Endodermal cell (in vitro differentiated cells): ENCODE data around the gene EML5. TPM values are rescaled to one million over a fixed set of nuclear protein-coding genes. Genes with fewer than 3 reads are reported as not detected.

Experiments
- DNase-seq: peaks from one replicate; pipeline ENCODE4 v3.0.0-alpha.2; 2017
- H3K27ac ChIP-seq: 2 replicates; pipeline ENCODE4 v1.5.1; 2013; ENCODE audit warnings: mild to moderate bottlenecking, low read depth, low read length, moderate library complexity
- H3K27me3 ChIP-seq: 2 replicates; pipeline ENCODE4 v1.6.1; 2013; ENCODE audit warnings: mild to moderate bottlenecking, low read length, moderate library complexity; ENCODE audit not compliant: insufficient read depth, control insufficient read depth, poor library complexity, severe bottlenecking
- H3K36me3 ChIP-seq: 2 replicates; pipeline ENCODE4 v1.7.0; 2013; ENCODE audit warnings: mild to moderate bottlenecking, low read length, moderate library complexity; ENCODE audit not compliant: control insufficient read depth, insufficient read depth
- H3K4me1 ChIP-seq: one replicate; pipeline ENCODE4 v1.7.0; 2013; ENCODE audit warnings: low read length; ENCODE audit not compliant: control insufficient read depth, insufficient read depth
- H3K4me3 ChIP-seq: 2 replicates; pipeline ENCODE4 v1.5.1; 2013; ENCODE audit warnings: mild to moderate bottlenecking, low read length, moderate library complexity
- H3K9ac ChIP-seq: 2 replicates; pipeline ENCODE4 v1.6.1; 2013; ENCODE audit warnings: mild to moderate bottlenecking, low read length, moderate library complexity; ENCODE audit not compliant: poor library complexity, severe bottlenecking; ENCODE audit errors: extremely low read depth
- H3K9me3 ChIP-seq: 2 replicates; pipeline ENCODE4 v1.6.1; 2013; ENCODE audit warnings: mild to moderate bottlenecking, low read length, moderate library complexity; ENCODE audit not compliant: control insufficient read depth
- H3K27ac Mint-ChIP-seq: 2 replicates; pipeline ENCODE4 v1.8.0; 2020; ENCODE audit warnings: mixed read lengths
- H3K27me3 Mint-ChIP-seq: 2 replicates; pipeline ENCODE4 v1.8.0; 2021; ENCODE audit warnings: mild to moderate bottlenecking, mixed read lengths; ENCODE audit not compliant: insufficient read depth
- H3K36me3 Mint-ChIP-seq: 2 replicates; pipeline ENCODE4 v1.8.0; 2020; ENCODE audit warnings: low read depth, mixed read lengths
- H3K4me1 Mint-ChIP-seq: 2 replicates; pipeline ENCODE4 v1.8.0; 2020; ENCODE audit warnings: mixed read lengths
- H3K4me3 Mint-ChIP-seq: 2 replicates; pipeline ENCODE4 v1.8.0; 2020; ENCODE audit warnings: mild to moderate bottlenecking, moderate library complexity, mixed read lengths
- H3K9me3 Mint-ChIP-seq: 2 replicates; pipeline ENCODE4 v1.8.0; 2020; ENCODE audit warnings: mild to moderate bottlenecking, mixed read lengths
- CTCF ChIP-seq: fragments of 200-600 bp; sonication (generic); conservative IDR thresholded peaks from 2 replicates; pipeline ENCODE4 v1.5.0; 2021; ENCODE audit warnings: antibody characterized with exemption, mild to moderate bottlenecking
- WGBS, 2 experiments: methylation state at CpG; one replicate each; pipeline versions ENCODE4 v1.1.5 to v1.1.7; 2013; ENCODE audit warnings: missing lambda C conversion rate in 2 of 2, mixed read lengths in 1 of 2; ENCODE audit not compliant: insufficient coverage in 1 of 2, insufficient read length in 1 of 2; 5-methylcytosine and 5-hydroxymethylcytosine counted together
- total RNA-seq, 2 donors: library from RNA; stranded (reverse); fragmentation: NEBNext Ultra II Directional in 1 of 2; extraction: Animal tissue kit (Norgen Biotek cat#: 25700) in 1 of 2; gene quantifications; 2 replicates in 1 of 2; 3 replicates in 1 of 2; pipeline ENCODE4 v1.2.1, GENCODE V29; 2021

Gene EML5
- total RNA-seq, 2 donors from 2014 or later, result 1.7 to 2.3 TPM

- H3K27me3 ChIP-seq, result no peaks in the 10 kb centered on the region
- H3K27ac ChIP-seq, result no peak overlapping the region
- TF ChIP-seq CTCF, result no peak
- H3K27me3 Mint-ChIP-seq, result no peaks in the 10 kb centered on the region
- peaks cover 9% of the 10 kb centered on the region for H3K4me1 Mint-ChIP-seq
- H3K9ac ChIP-seq, result no peak overlapping the region
- H3K27ac Mint-ChIP-seq, result no peak overlapping the region
- no peaks in the 10 kb centered on the region for H3K4me1 ChIP-seq
- WGBS, 2 experiments, result 100% methylated on average over 3 of the region's 5 CpGs; no CpG with 5 or more reads in 1 of the 2 experiments
- H3K4me3 Mint-ChIP-seq, result no peak overlapping the region
- H3K36me3 ChIP-seq, result peaks cover 52% of the 10 kb centered on the region
- no peak for DNase-seq
- peaks cover 42% of the 10 kb centered on the region for H3K36me3 Mint-ChIP-seq
- H3K4me3 ChIP-seq, result no peak overlapping the region
- H3K9me3 Mint-ChIP-seq, result no peaks in the 10 kb centered on the region
- H3K9me3 ChIP-seq, result no peaks in the 10 kb centered on the region
Observed at GRCh38 chr14:88565427-88565826, 227.3 kb downstream of the EML5 start.

DNA sequence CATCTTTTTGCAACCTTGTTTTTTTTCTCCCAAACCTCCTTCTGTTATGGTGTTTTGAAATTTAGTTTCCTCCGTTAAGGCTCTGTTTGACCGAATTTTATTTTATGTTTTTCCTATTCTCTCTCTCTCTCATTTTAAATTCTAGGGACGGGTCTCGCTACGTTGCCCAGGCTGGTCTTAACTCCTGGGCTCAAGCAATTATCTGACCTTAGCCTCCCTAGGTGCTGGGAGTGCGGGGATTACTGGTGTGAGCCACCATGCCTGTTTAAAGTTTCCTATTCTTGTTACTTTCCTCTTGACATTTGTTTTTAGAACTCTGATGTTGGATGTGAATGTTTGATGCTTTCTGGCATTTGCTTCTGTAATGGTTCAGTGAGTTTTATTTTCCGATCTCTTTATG is 228.9 kb downstream of the EML5 start:
- H3K9me3 ChIP-seq, result no peaks in the 10 kb centered on the region
- TF ChIP-seq CTCF, result no peak
- whole genome bisulfite sequencing, 2 experiments, result 20 to 32% methylated on average over 1 to 7 of the region's 7 CpGs
- Mint-ChIP-seq H3K36me3 (peaks cover 27% of the 10 kb centered on the region), H3K27me3 (no peaks in the 10 kb centered on the region), H3K27ac (peak overlapping the region; percentile 89), H3K4me1 (peaks cover 9% of the 10 kb centered on the region), H3K4me3 (peak overlapping the region; percentile 76), H3K9me3 (no peaks in the 10 kb centered on the region)
- peaks cover 36% of the 10 kb centered on the region for H3K36me3 ChIP-seq
- H3K9ac ChIP-seq, result peak overlapping the region; percentile 85
- no peaks in the 10 kb centered on the region for H3K4me1 ChIP-seq
- no peaks in the 10 kb centered on the region for H3K27me3 ChIP-seq
- no peak for DNase-seq
- peak overlapping the region; percentile 96 for H3K4me3 ChIP-seq
- no peak overlapping the region for H3K27ac ChIP-seq

DNA sequence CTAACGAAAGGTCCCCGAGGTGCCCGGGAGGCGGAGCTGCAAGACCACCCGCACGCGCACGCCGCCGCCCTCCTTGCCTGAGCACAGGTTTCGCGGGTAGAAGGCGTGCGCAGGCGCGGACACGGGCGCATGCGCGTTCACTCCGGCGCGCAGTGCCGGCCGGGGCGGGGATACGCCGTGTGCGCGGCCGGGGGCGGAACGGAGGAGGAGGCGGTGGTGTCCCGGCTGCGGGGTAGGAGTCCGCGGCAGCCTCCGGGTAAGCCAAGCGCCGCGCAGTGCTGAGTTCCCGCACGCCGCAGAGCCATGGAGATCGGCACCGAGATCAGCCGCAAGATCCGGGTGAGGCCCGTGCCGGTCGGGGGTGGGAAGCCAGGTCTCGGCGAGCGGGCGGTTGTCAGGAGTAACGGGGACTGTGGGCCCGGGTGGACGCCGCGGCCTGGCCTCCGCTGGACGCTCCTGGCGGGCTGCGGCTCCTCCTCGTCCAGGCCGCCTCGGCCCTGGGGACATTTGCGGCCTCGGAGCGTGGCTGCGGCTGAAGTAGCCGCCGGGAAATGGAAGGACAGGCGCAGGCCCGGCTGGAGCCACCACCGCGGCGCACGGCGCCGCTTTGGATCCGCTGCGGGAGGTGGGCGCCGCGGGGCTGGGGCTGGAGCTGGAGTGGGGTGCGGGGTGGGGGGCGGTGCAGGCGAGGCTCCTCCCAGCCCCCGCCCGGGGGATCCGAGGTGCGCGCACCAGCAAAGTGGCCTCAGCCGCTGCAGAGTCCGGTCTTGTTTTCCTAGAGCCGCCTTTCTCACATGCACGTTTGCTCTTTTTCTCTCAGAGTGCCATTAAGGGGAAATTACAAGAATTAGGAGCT is 229.7 kb downstream of the EML5 start, which contains the start of gene ZC3H14:
TSS of gene ZC3H14 (plus strand) at position 207 of the 856 bp plus-strand sequence. CDS start at position 304, 97 bp downstream.
- H3K36me3 ChIP-seq, result peaks cover 28% of the 10 kb centered on the region
- 0% methylated on average over 24 to 99 of the region's 99 CpGs for WGBS, 2 experiments
- H3K9ac ChIP-seq, result peak within 1 kb of the TSS; percentile 85
- Mint-ChIP-seq H3K9me3 (no peaks in the 10 kb centered on the region), H3K27ac (peak within 1 kb of the TSS; percentile 93), H3K4me1 (peaks cover 9% of the 10 kb centered on the region), H3K4me3 (peak within 1 kb of the TSS; percentile 76), H3K36me3 (peaks cover 20% of the 10 kb centered on the region), H3K27me3 (no peaks in the 10 kb centered on the region)
- H3K4me1 ChIP-seq, result no peaks in the 10 kb centered on the region
- peak within 1 kb of the TSS; percentile 93 for H3K27ac ChIP-seq
- peak within 1 kb of the TSS; percentile 96 for H3K4me3 ChIP-seq
- H3K27me3 ChIP-seq, result no peaks in the 10 kb centered on the region
- H3K9me3 ChIP-seq, result no peaks in the 10 kb centered on the region
- DNase-seq, result peak; percentile 95
- no peak for TF ChIP-seq CTCF
